ENCODE measurements around the gene AGFG1.

The AGFG1 gene

GRCh38 chr2:227524665-227525064 is 52.7 kb downstream of the AGFG1 start:
- no peaks in the 10 kb centered on the region for H3K9me3 ChIP-seq
- H3K4me3 ChIP-seq (ENCODE audit: low read depth in 1 of 2, low read length in 1 of 2): no peak overlapping the region
- peaks cover 50% of the 10 kb centered on the region for H3K36me3 ChIP-seq
- H3K27ac ChIP-seq: no peak overlapping the region
- peaks cover 11 to 12% of the 10 kb centered on the region in 2 experiments for H3K4me1 ChIP-seq (ENCODE audit: control insufficient read depth in 1 of 2, insufficient read depth in 1 of 2, low read depth in 1 of 2, low read length in 1 of 2)
- H3K27me3 ChIP-seq: no peaks in the 10 kb centered on the region
- TF ChIP-seq CTCF (IDR thresholded peaks at IDR 0.05): no peak

GRCh38 chr2:227527351-227527750 is 55.4 kb downstream of the AGFG1 start:
- H3K4me1 ChIP-seq (ENCODE audit: control insufficient read depth in 1 of 2, insufficient read depth in 1 of 2, low read depth in 1 of 2, low read length in 1 of 2): no peaks in the 10 kb centered on the region
- peak overlapping the region; percentile 18 for H3K27ac ChIP-seq
- no peaks in the 10 kb centered on the region for H3K27me3 ChIP-seq
- no peak overlapping the region for H3K4me3 ChIP-seq (ENCODE audit: low read depth in 1 of 2, low read length in 1 of 2)
- peaks cover 53% of the 10 kb centered on the region for H3K36me3 ChIP-seq
- no peak for TF ChIP-seq CTCF (IDR thresholded peaks at IDR 0.05)
- no peaks in the 10 kb centered on the region for H3K9me3 ChIP-seq

- no peak for TF ChIP-seq CTCF (IDR thresholded peaks at IDR 0.05)
- Histone ChIP-seq H3K27me3 (no peaks in the 10 kb centered on the region), H3K36me3 (peaks cover 61% of the 10 kb centered on the region), H3K27ac (no peak overlapping the region), H3K4me3 (ENCODE audit: low read depth in 1 of 2, low read length in 1 of 2) (no peak overlapping the region), H3K9me3 (no peaks in the 10 kb centered on the region), H3K4me1 (ENCODE audit: control insufficient read depth in 1 of 2, insufficient read depth in 1 of 2, low read depth in 1 of 2, low read length in 1 of 2) (no peaks in the 10 kb centered on the region)
Measured at GRCh38 chr2:227528803-227529202, 56.8 kb downstream of the AGFG1 start.

- H3K27me3 ChIP-seq: no peaks in the 10 kb centered on the region
- H3K9me3 ChIP-seq: no peaks in the 10 kb centered on the region
- no peak overlapping the region for H3K4me3 ChIP-seq (ENCODE audit: low read depth in 1 of 2, low read length in 1 of 2)
- no peak for TF ChIP-seq CTCF (IDR thresholded peaks at IDR 0.05)
- H3K27ac ChIP-seq: no peak overlapping the region
- H3K36me3 ChIP-seq: peaks cover 61% of the 10 kb centered on the region
- no peaks in the 10 kb centered on the region for H3K4me1 ChIP-seq (ENCODE audit: control insufficient read depth in 1 of 2, insufficient read depth in 1 of 2, low read depth in 1 of 2, low read length in 1 of 2)
Measured at GRCh38 chr2:227529871-227530270, 57.9 kb downstream of the AGFG1 start.

- Histone ChIP-seq H3K9me3 (no peaks in the 10 kb centered on the region), H3K4me3 (ENCODE audit: low read depth in 1 of 2, low read length in 1 of 2) (no peak overlapping the region), H3K36me3 (peaks cover 83% of the 10 kb centered on the region), H3K27me3 (no peaks in the 10 kb centered on the region), H3K4me1 (ENCODE audit: control insufficient read depth in 1 of 2, insufficient read depth in 1 of 2, low read depth in 1 of 2, low read length in 1 of 2) (no peaks in the 10 kb centered on the region), H3K27ac (no peak overlapping the region)
- TF ChIP-seq CTCF (IDR thresholded peaks at IDR 0.05): no peak
Measured at GRCh38 chr2:227534714-227535113, 62.8 kb downstream of the AGFG1 start.

- Histone ChIP-seq H3K36me3 (peaks cover 92% of the 10 kb centered on the region), H3K4me3 (ENCODE audit: low read depth in 1 of 2, low read length in 1 of 2) (no peak overlapping the region), H3K4me1 (ENCODE audit: control insufficient read depth in 1 of 2, insufficient read depth in 1 of 2, low read depth in 1 of 2, low read length in 1 of 2) (no peaks in the 10 kb centered on the region), H3K9me3 (no peaks in the 10 kb centered on the region), H3K27me3 (no peaks in the 10 kb centered on the region), H3K27ac (no peak overlapping the region)
- TF ChIP-seq CTCF (IDR thresholded peaks at IDR 0.05): no peak
Measured at GRCh38 chr2:227536445-227536844, 64.5 kb downstream of the AGFG1 start.

Data from neutrophil (primary cell).